ENCODE results near the gene ARHGAP1.
"Not testable (repeated sequence)": the region's sequence is repeated elsewhere in the genome, so short reads cannot be mapped to it uniquely, and the experiment has no call there.

The ARHGAP1 gene

GRCh38 chr11:46677169-46677568, 23.2 kb downstream of the ARHGAP1 start:
- DNase-seq (ENCODE audit: insufficient read length, low spot score): no peak
- no peak for FAIRE-seq
- TF ChIP-seq SPI1 (IDR thresholded peaks at IDR 0.05; ENCODE audit: low read depth, low read length) (no peak), POLR2AphosphoS5 (IDR thresholded peaks at IDR 0.05; ENCODE audit: low read depth, low read length) (no peak), PAX5 (IDR thresholded peaks at IDR 0.05; ENCODE audit: insufficient read depth, low read length, severe bottlenecking) (no peak), POLR2A (IDR thresholded peaks at IDR 0.05; ENCODE audit: low read depth, low read length) (0 out of 2 replicates have a peak, but pooled peaks have one; percentile 16), POU2F2 (IDR thresholded peaks at IDR 0.05; ENCODE audit: low read depth, low read length) (no peak), TAF1 (IDR thresholded peaks at IDR 0.05; ENCODE audit: low read depth, low read length) (no peak)

- TF ChIP-seq POLR2A (IDR thresholded peaks at IDR 0.05; ENCODE audit: low read depth, low read length) (no peak; the same call in 1 of the 2 replicates), TAF1 (IDR thresholded peaks at IDR 0.05; ENCODE audit: low read depth, low read length) (no peak), POU2F2 (IDR thresholded peaks at IDR 0.05; ENCODE audit: low read depth, low read length) (no peak)
- DNase-seq (ENCODE audit: insufficient read length, low spot score) (no peak), FAIRE-seq (no peak)
Measured at GRCh38 chr11:46676436-46677158, 23.8 kb downstream of the ARHGAP1 start.

GRCh38 chr11:46675949-46676348, 24.5 kb downstream of the ARHGAP1 start:
- FAIRE-seq (no peak), DNase-seq (ENCODE audit: insufficient read length, low spot score) (no peak)
- no peak for TF ChIP-seq PAX5 (IDR thresholded peaks at IDR 0.05; ENCODE audit: insufficient read depth, low read length, severe bottlenecking)
- TF ChIP-seq POLR2A (IDR thresholded peaks at IDR 0.05; ENCODE audit: low read depth, low read length): no peak
- no peak for TF ChIP-seq POLR2AphosphoS5 (IDR thresholded peaks at IDR 0.05; ENCODE audit: low read depth, low read length)
- no peak for TF ChIP-seq SPI1 (IDR thresholded peaks at IDR 0.05; ENCODE audit: low read depth, low read length)
- TF ChIP-seq POU2F2 (IDR thresholded peaks at IDR 0.05; ENCODE audit: low read depth, low read length): no peak
- TF ChIP-seq TAF1 (IDR thresholded peaks at IDR 0.05; ENCODE audit: low read depth, low read length): no peak

GRCh38 chr11:46675288-46675851, 25.0 kb downstream of the ARHGAP1 start:
- FAIRE-seq: no peak
- TF ChIP-seq POU2F2 (IDR thresholded peaks at IDR 0.05; ENCODE audit: low read depth, low read length): no peak
- TF ChIP-seq SPI1 (IDR thresholded peaks at IDR 0.05; ENCODE audit: low read depth, low read length): no peak
- no peak for TF ChIP-seq PAX5 (IDR thresholded peaks at IDR 0.05; ENCODE audit: insufficient read depth, low read length, severe bottlenecking)
- TF ChIP-seq POLR2AphosphoS5 (IDR thresholded peaks at IDR 0.05; ENCODE audit: low read depth, low read length): no peak
- no peak for TF ChIP-seq TAF1 (IDR thresholded peaks at IDR 0.05; ENCODE audit: low read depth, low read length)
- DNase-seq (ENCODE audit: insufficient read length, low spot score): no peak

- FAIRE-seq (no peak), DNase-seq (ENCODE audit: insufficient read length, low spot score) (no peak)
- no peak for TF ChIP-seq POU2F2 (IDR thresholded peaks at IDR 0.05; ENCODE audit: low read depth, low read length)
Measured at GRCh38 chr11:46674463-46675287, 25.7 kb downstream of the ARHGAP1 start.

- FAIRE-seq: no peak
- DNase-seq (ENCODE audit: insufficient read length, low spot score): no peak
- TF ChIP-seq POLR2AphosphoS5 (IDR thresholded peaks at IDR 0.05; ENCODE audit: low read depth, low read length) (no peak), PAX5 (IDR thresholded peaks at IDR 0.05; ENCODE audit: insufficient read depth, low read length, severe bottlenecking) (no peak), POU2F2 (IDR thresholded peaks at IDR 0.05; ENCODE audit: low read depth, low read length) (no peak), TAF1 (IDR thresholded peaks at IDR 0.05; ENCODE audit: low read depth, low read length) (no peak), SPI1 (IDR thresholded peaks at IDR 0.05; ENCODE audit: low read depth, low read length) (no peak), POLR2A (IDR thresholded peaks at IDR 0.05; ENCODE audit: low read depth, low read length) (no peak)
Measured at GRCh38 chr11:46673713-46674462, 26.5 kb downstream of the ARHGAP1 start.

GRCh38 chr11:46672381-46672839, 28.0 kb downstream of the ARHGAP1 start:
- no peak for FAIRE-seq
- no peak for DNase-seq (ENCODE audit: insufficient read length, low spot score)
- TF ChIP-seq POU2F2 (IDR thresholded peaks at IDR 0.05; ENCODE audit: low read depth, low read length): no peak

GRCh38 chr11:46671958-46672315, 28.5 kb downstream of the ARHGAP1 start:
- DNase-seq (ENCODE audit: insufficient read length, low spot score) (no peak), FAIRE-seq (no peak)
- TF ChIP-seq POU2F2 (IDR thresholded peaks at IDR 0.05; ENCODE audit: low read depth, low read length) (no peak), PAX5 (IDR thresholded peaks at IDR 0.05; ENCODE audit: insufficient read depth, low read length, severe bottlenecking) (no peak), TAF1 (IDR thresholded peaks at IDR 0.05; ENCODE audit: low read depth, low read length) (no peak), POLR2AphosphoS5 (IDR thresholded peaks at IDR 0.05; ENCODE audit: low read depth, low read length) (no peak), SPI1 (IDR thresholded peaks at IDR 0.05; ENCODE audit: low read depth, low read length) (no peak)

- not testable (repeated sequence) for FAIRE-seq
Measured at GRCh38 chr11:46670521-46670920, 29.9 kb downstream of the ARHGAP1 start.

GRCh38 chr11:46669711-46670139, 30.7 kb downstream of the ARHGAP1 start:
- FAIRE-seq (peak; percentile 16), DNase-seq (ENCODE audit: insufficient read length, low spot score) (no peak)
- TF ChIP-seq POLR2A (IDR thresholded peaks at IDR 0.05; ENCODE audit: low read depth, low read length) (no peak), TAF1 (IDR thresholded peaks at IDR 0.05; ENCODE audit: low read depth, low read length) (no peak), SPI1 (IDR thresholded peaks at IDR 0.05; ENCODE audit: low read depth, low read length) (no peak), PAX5 (IDR thresholded peaks at IDR 0.05; ENCODE audit: insufficient read depth, low read length, severe bottlenecking) (no peak), POLR2AphosphoS5 (IDR thresholded peaks at IDR 0.05; ENCODE audit: low read depth, low read length) (no peak), POU2F2 (IDR thresholded peaks at IDR 0.05; ENCODE audit: low read depth, low read length) (no peak)

More at GRCh38 chr11:46670521-46670920, 29.9 kb downstream of the ARHGAP1 start:
- not testable (repeated sequence) for DNase-seq (ENCODE audit: insufficient read length, low spot score)

Measured in GM12891 (cell line).